SJSA1 (cell line): ENCODE data around the gene UBALD2. TPM values are rescaled to one million over a fixed set of nuclear protein-coding genes. Genes with fewer than 3 reads are reported as not detected.
A peak's percentile ranks its signal among the peaks of the same experiment; 100 is the strongest.
"Not testable (repeated sequence)": the region's sequence is repeated elsewhere in the genome, so short reads cannot be mapped to it uniquely, and the experiment has no call there.

Experiments
- DNase-seq, 2 experiments: peaks; one replicate each; pipeline ENCODE4 v3.0.0-alpha.2; 2015 to 2020; ENCODE audit warnings: low spot score in 2 of 2, low read depth in 1 of 2
- H3K27ac ChIP-seq: fragments of 250-450 bp; sonication (Bioruptor Pico); 2 replicates; pipeline ENCODE4 v1.5.1; 2020; ENCODE audit warnings: mild to moderate bottlenecking, moderate library complexity
- H3K27me3 ChIP-seq: fragments of 250-450 bp; sonication (Bioruptor Pico); replicated peaks from 2 replicates; pipeline ENCODE4 v1.5.1; 2020; ENCODE audit warnings: mild to moderate bottlenecking, moderate library complexity
- H3K36me3 ChIP-seq: fragments of 250-450 bp; sonication (Bioruptor Pico); 2 replicates; pipeline ENCODE4 v1.5.1; 2020; ENCODE audit warnings: mild to moderate bottlenecking
- H3K4me1 ChIP-seq: fragments of 250-450 bp; sonication (Bioruptor Pico); replicated peaks from 2 replicates; pipeline ENCODE4 v1.6.1; 2021; ENCODE audit warnings: mild to moderate bottlenecking
- H3K4me3 ChIP-seq: fragments of 250-450 bp; sonication (Bioruptor Pico); 2 replicates; pipeline ENCODE4 v1.5.1; 2020; ENCODE audit warnings: mild to moderate bottlenecking
- H3K9me3 ChIP-seq: fragments of 250-450 bp; sonication (Bioruptor Pico); replicated peaks from 2 replicates; pipeline ENCODE4 v1.5.1; 2020; ENCODE audit warnings: mild to moderate bottlenecking
- total RNA-seq: library from RNA; depleted of rRNA; stranded (reverse); fragments of >200 nt; shearing (Covaris generic); gene quantifications from 2 replicates; pipeline ENCODE4 v1.2.3, GENCODE V29; 2014

Gene UBALD2
- total RNA-seq, 1 experiment from 2014 or later: 13.7 TPM

DNA sequence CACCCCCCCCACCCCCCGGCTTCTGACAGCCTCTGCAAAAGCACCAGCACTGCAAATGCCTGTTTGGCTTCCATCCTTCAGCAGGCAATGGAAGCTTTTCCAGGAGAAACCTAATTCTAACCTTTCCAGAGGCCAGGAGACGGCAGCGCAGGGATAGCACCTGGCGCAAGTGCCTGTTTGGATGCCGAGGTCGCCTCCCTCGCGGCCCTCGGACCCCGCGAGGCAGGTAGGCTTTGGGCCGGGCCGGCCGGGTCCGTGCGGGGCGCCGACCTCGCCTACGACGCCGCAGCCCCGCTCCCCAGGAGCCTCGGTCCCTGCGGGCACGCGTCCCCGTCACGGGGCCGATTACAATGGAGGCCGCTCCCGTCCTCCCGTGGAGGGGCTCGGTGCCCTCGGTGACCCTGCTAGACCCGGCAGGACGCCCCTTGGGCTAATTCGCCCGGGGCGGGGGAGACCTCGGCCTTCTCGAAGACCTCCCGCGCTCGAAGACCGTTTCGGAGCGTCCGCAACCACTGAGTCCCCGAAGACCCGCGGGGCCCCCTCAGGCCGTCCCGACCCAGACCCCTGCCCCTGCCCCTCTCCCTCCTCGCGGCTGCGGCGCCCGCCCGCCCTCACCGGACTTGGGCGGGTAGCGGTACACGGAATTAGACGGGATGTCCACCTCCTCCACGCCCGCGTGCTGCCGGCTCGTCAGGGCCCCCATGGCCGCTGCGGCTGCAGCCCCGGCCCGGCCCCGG lies 25.4 kb upstream of the UBALD2 start:
- no peaks in the 10 kb centered on the region for H3K36me3 ChIP-seq
- DNase-seq: peak in 1 of 2 experiments; percentile 45
- peak overlapping the region; percentile 46 for H3K4me3 ChIP-seq
- H3K27ac ChIP-seq: no peak overlapping the region
- peaks cover 14% of the 10 kb centered on the region for H3K27me3 ChIP-seq
- H3K4me1 ChIP-seq: peaks cover 19% of the 10 kb centered on the region
- H3K9me3 ChIP-seq: no peaks in the 10 kb centered on the region

DNA sequence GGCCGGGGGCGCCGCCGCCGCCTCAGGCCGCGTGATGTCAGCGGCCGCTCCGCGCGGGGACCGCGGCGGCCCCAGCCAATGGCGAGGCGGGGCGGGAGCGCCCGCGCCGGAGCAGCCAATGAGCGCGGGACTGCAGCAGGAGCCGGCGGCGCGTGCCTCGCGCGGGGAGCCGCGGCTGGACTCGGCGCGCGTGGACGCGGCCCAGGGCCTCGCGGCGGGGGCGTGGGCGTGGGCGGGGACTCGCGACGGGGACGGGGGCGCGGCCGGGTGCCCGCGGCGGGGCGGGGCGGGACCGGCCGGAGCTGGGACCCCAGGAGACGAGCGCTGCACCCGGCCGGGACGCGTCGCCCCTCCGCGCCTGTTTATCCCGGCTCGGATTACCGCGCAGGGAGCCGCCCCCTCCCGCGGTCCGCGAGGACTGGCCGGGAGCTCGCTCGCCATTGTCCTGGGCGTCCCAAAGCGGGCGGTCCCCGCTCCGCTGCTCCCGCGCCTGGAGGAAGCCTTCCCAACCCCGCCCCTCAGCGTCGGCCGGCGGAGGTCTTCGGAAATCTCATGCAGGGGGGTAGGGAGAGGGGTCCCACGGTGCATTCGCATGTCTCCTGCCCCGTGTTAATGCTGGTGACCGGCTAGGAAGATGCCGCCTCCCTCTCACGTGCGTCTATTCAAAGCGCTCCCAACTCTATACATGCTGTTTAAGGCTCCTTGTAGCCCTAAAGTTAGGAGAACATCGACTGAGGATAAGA lies 24.5 kb upstream of the UBALD2 start, which contains the start of gene RNF157:
Gene RNF157 (minus strand): TSS at position 33 of the 743 bp plus-strand sequence. CDS start 253 bp downstream, outside the sequence.
- DNase-seq: peak; percentile 60 to 71

DNA sequence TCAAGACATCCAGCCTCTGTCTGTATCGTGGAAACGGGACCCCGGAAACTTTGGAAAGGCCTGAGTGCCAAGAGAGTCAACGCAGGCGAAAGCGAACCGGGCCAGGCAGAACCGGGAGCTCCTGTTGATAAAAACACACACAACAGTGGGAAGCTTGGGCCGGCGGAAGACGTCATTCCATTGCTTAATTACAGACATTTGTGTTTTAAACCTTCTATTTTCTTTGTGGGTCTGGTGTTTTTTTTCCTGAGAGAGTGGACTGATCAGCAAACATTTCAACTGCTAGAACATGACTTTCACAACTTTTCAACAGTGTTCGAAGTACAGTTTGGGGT lies 24.0 kb upstream of the UBALD2 start:
- Histone ChIP-seq H3K4me1 (peaks cover 19% of the 10 kb centered on the region), H3K27me3 (peaks cover 14% of the 10 kb centered on the region), H3K27ac (no peak overlapping the region), H3K9me3 (no peaks in the 10 kb centered on the region), H3K4me3 (peak overlapping the region; percentile 46), H3K36me3 (no peaks in the 10 kb centered on the region)
- DNase-seq: peak in 1 of 2 experiments; percentile 46

More for the DNA sequence above, 24.5 kb upstream of the UBALD2 start, which contains the start of gene RNF157:
- no peak within 1 kb of the TSS for H3K27ac ChIP-seq
- no peaks in the 10 kb centered on the region for H3K36me3 ChIP-seq
- H3K4me3 ChIP-seq: peak within 1 kb of the TSS; percentile 46
- peaks cover 14% of the 10 kb centered on the region for H3K27me3 ChIP-seq
- H3K9me3 ChIP-seq: no peaks in the 10 kb centered on the region
- H3K4me1 ChIP-seq: peaks cover 19% of the 10 kb centered on the region

DNA sequence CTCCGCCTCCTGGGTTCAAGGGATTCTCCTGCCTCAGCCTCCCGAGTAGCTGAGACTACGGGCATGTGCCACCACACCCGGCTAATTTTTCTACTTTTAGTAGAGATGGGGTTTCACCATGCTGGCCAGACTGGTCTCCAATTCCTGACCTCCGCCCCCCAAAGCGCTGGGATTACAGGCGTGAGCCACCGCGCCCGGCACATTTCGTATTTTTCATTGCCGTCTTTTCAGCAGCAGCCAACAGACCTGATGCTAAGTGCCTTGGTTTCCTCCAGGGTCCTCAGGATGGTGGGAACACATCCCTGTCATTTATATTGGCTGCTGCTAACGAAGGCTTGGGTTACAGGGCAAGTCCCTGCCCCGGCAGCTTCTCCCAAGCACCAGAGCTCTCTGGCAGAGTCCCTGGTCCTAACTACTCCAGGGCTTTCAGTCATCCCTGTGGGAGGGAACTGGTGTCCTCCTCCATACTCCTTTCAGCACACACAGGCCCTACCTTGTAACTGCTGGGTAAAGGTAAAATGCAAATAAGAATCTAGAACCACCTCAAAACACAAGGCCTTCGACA lies 23.4 kb upstream of the UBALD2 start:
- Histone ChIP-seq H3K27me3 (peaks cover 14% of the 10 kb centered on the region), H3K9me3 (no peaks in the 10 kb centered on the region), H3K4me1 (peaks cover 19% of the 10 kb centered on the region), H3K4me3 (no peak overlapping the region), H3K27ac (no peak overlapping the region), H3K36me3 (no peaks in the 10 kb centered on the region)
- peak in 1 of 2 experiments; percentile 34 for DNase-seq

DNA sequence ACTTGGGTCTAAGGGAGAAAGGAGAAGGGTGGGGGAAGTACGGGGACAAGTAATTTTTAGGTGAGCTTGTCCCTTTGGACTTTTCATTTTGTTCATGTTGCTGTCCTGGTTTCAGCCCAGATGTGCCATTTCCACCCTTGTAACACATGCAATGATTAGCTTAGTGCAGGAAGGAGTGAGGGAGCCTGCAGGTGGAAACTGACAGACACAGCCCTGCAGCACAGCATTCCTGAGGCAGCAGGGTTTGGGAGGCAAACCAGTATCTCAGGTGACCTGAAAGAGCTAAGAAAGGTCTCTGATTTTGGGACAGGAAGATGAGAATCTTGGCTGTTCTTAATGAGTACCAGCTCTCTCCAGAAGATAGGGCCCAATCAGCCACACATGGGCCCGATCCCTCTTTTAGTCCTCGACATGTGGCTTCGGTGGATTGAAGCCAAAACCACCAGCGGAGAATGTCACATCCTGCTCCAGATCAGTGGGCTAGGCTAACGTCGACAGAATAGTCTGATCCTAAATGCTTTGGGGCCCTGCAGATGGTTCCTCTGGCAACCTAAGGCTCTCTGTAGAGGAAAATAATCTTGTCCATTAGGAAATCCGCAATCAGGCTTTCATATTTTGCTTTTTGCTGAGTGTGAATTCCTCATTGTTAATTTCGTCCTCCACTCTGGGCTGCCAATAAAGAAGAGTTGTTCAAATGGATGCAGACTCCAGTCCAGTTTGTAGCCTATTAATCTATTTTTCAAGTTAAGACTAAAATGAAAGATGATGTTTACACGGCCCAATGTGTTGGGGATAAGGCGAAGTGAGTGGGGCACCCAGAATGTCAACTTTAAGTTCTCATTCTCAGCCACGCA lies 21.1 kb upstream of the UBALD2 start:
- DNase-seq: no peak
- Histone ChIP-seq H3K9me3 (no peaks in the 10 kb centered on the region), H3K36me3 (no peaks in the 10 kb centered on the region), H3K27ac (no peak overlapping the region), H3K4me1 (peaks cover 19% of the 10 kb centered on the region), H3K27me3 (peaks cover 13% of the 10 kb centered on the region), H3K4me3 (no peak overlapping the region)

DNA sequence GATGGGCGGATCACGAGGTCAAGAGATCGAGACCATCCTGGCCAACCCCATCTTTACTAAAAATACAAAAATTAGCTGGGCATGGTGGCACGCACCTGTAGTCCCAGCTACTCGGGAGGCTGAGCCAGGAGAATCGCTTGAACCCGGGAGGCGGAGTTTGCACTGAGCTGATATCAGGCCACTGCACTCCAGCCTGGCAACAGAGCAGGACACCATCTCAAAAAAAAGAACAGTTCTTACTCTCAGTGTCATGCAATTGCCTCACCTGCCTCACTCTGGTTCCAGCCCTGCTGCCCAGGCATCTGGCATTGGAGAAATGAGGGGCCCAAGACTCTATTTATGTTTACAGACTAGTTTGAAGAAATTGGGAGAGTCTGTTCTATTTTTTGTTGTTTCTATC lies 20.4 kb upstream of the UBALD2 start:
- not testable (repeated sequence) for H3K9me3 ChIP-seq, H3K4me3 ChIP-seq, H3K36me3 ChIP-seq, H3K27ac ChIP-seq, DNase-seq, H3K27me3 ChIP-seq
- peaks cover 17% of the 10 kb centered on the region for H3K4me1 ChIP-seq

DNA sequence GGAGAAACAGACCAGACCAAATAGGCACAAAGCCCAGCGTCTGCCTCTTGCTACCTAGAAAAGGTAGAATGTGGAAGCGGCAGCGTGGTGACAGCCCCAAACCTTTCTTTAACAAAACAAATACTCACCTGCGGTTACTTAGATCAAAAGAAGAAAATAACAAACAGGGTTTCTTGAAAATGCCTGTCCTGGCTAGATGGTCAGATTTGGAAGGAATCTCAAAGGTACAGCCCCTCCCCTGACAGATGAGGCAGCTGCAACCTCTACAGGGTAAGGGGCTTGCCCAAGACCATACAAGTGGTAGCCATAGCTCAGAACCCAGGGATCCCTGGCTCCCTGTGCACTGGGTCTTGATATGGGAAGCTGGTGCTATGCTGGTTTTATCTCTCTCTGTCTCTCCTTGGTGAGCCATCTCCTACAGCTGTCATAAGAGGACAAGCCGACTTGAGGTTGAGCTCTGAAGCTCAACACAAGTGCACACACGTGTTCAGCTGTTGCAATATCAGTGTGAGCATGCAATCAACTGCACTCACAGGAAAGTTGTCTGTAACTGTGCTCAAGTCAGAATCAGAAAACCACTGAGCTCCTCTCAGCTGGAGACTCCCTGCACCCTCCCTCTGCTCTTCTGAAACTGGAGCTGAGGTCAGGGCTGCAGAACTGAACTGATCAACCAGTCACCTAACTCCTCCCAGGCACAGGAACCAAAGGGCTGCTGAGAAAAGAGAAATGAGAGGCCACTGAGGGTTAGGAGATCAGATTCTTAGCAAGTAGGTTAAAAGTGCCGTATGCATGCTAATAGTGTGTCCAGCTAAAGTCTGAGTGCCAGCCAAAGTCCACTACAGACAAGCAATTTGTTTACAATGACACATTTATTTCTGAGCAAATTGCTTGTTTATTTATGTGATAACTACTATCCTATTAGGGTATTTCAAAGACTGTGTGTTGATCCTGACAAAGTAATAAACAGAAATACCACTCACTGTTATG lies 18.8 kb upstream of the UBALD2 start:
- Histone ChIP-seq H3K36me3 (no peaks in the 10 kb centered on the region), H3K4me3 (no peak overlapping the region), H3K27me3 (peaks cover 1% of the 10 kb centered on the region; the same call in 1 of the 2 replicates), H3K27ac (no peak overlapping the region), H3K4me1 (peaks cover 3% of the 10 kb centered on the region), H3K9me3 (no peaks in the 10 kb centered on the region)
- DNase-seq: no peak

DNA sequence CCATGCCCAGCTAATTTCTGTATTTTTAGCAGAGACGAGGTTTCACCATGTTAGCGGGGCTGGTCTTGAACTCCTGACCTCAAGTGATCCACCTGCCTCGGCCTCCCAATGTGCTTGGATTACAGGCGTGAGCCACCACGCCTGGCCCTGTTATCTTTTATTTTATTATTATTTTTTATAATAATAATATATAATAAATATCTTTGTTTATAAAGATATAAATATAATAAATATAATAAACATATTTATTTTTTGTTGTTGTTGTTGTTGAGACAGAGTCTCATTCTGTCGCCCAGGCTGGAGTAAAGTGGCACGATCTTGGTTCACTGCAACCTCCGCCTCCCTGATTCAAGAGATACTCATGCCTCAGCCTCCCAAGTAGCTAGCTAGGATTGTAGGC lies 17.8 kb upstream of the UBALD2 start:
- Histone ChIP-seq H3K36me3 (no peaks in the 10 kb centered on the region), H3K27ac (no peak overlapping the region), H3K9me3 (no peaks in the 10 kb centered on the region), H3K4me3 (no peak overlapping the region), H3K27me3 (no peaks in the 10 kb centered on the region), H3K4me1 (no peaks in the 10 kb centered on the region; the same call in 1 of the 2 replicates)
- no peak for DNase-seq

DNA sequence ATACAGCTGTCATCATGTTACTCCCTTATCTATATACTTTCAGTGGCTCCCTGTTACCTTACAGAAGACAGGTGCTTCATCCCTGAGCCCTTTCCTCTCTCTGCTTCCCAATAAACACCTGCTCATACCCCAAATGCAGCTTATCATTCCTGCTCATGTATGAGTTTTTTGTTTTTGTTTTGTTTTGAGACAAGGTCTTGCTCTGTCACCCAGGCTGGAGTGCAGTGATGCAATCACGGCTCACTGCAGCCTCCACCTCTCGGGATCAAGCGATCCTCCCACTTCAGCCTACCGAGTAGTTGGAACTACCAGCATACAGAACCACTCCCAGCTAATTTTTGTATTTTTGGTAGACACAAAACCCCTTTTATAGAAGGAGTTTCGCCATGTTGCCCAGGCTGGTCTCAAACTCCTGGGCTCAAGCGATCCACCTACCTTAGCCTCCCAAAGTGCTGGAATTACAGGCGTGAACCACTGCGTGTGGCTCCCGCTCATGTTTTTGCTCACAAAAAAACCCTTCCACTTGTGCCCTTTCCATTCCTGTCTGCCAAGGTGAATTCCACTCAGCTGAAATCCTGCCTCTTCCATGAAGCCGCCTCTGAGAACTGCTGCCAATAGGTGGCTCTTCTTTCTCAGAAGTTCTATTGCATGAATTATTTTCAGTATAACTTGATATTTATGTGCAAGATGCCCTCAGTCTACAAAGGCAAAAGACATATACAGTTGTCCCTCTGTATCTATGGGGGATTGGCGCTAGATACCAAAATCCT lies 16.9 kb upstream of the UBALD2 start:
- Histone ChIP-seq H3K9me3 (no peaks in the 10 kb centered on the region), H3K36me3 (no peaks in the 10 kb centered on the region), H3K27ac (no peak overlapping the region), H3K4me1 (no peaks in the 10 kb centered on the region; the same call in 1 of the 2 replicates), H3K27me3 (no peaks in the 10 kb centered on the region), H3K4me3 (no peak overlapping the region)
- no peak for DNase-seq

DNA sequence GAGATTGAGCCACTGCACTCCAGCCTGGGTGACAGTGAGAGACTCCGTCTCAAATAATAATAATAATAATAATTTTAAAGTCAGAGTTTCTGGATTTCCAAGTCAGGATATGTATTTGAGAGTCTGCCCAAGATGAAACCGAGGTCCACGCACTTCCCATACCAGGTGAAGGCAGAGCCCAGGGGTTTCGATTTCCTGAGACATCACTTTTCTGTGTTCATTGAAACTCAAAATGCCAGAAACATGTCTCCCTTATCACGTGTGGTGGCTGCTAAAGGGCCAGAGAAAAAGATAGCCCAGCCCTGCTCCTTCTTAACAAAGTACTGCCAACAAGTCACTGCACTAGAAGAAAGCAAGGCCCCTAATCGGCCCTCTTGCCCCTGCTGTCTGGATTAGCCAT lies 15.0 kb upstream of the UBALD2 start:
- no peaks in the 10 kb centered on the region; the same call in 1 of the 2 replicates for H3K4me1 ChIP-seq
- no peaks in the 10 kb centered on the region for H3K9me3 ChIP-seq
- no peak for DNase-seq
- no peak overlapping the region for H3K4me3 ChIP-seq
- no peaks in the 10 kb centered on the region for H3K27me3 ChIP-seq
- H3K27ac ChIP-seq: no peak overlapping the region
- no peaks in the 10 kb centered on the region for H3K36me3 ChIP-seq

DNA sequence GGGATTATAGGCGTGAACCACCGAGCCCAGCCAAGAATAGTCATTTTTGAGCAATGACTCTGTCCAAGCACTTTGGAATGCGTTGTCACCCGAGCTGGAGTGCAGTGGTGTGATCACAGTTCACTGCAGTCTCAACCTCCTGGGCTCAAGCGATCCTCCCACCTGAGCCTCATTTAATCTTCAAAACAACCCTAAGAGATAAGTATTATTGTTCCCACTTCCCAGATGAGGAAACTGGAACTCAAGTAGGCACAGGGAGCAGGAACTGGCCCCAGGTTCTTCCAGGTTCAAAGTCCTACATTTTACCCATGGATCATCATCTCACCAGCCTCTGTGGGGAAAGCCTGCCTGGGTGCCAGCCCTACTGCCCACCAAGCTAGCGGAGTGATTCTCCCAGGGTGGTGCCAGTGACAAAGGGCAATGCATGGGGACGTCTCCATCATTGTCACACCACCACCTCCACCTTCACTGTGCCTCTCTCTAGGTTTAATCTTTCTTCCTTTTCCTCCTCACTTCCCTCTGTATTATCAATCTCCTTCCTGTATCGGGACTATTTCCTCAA lies 13.6 kb upstream of the UBALD2 start:
- H3K36me3 ChIP-seq: no peaks in the 10 kb centered on the region
- no peak overlapping the region for H3K27ac ChIP-seq
- no peaks in the 10 kb centered on the region for H3K9me3 ChIP-seq
- DNase-seq: no peak
- H3K27me3 ChIP-seq: no peaks in the 10 kb centered on the region
- H3K4me3 ChIP-seq: no peak overlapping the region
- H3K4me1 ChIP-seq: no peaks in the 10 kb centered on the region; the same call in 1 of the 2 replicates
